Type B pancreatic cell (in vitro differentiated cells): ENCODE measurements around the gene NOP14. TPM values are rescaled to one million over a fixed set of nuclear protein-coding genes. Genes with fewer than 3 reads are reported as not detected.

Experiments
- DNase-seq: peaks from one replicate; pipeline ENCODE4 v3.0.0; 2021; ENCODE audit warnings: mixed read lengths; ENCODE audit not compliant: unreplicated experiment; ENCODE audit errors: extremely low spot score
- H3K27ac Mint-ChIP-seq: 2 replicates; pipeline ENCODE4 v1.8.0; 2021; ENCODE audit warnings: mild to moderate bottlenecking, mixed read lengths
- H3K27me3 Mint-ChIP-seq: 2 replicates; pipeline ENCODE4 v1.8.0; 2021; ENCODE audit warnings: mixed read lengths
- H3K36me3 Mint-ChIP-seq: 2 replicates; pipeline ENCODE4 v1.8.0; 2021; ENCODE audit warnings: mixed read lengths
- H3K4me1 Mint-ChIP-seq: one replicate; pipeline ENCODE4 v1.8.0; 2021; ENCODE audit warnings: mixed read lengths; ENCODE audit not compliant: unreplicated experiment
- H3K4me3 Mint-ChIP-seq: 2 replicates; pipeline ENCODE4 v1.8.0; 2021; ENCODE audit warnings: mild to moderate bottlenecking, mixed read lengths
- H3K9me3 Mint-ChIP-seq: 2 replicates; pipeline ENCODE4 v1.8.0; 2021; ENCODE audit warnings: mixed read lengths
- total RNA-seq: library from RNA; stranded (reverse); gene quantifications from 2 replicates; pipeline ENCODE4 v1.2.1, GENCODE V29; 2021; ENCODE audit warnings: low replicate concordance
- TF ChIP-seq, protein P1 (sequence below): fragments of 200-600 bp; sonication (generic); conservative IDR thresholded peaks from 2 replicates; pipeline ENCODE4 v1.5.0; 2021; ENCODE audit warnings: antibody characterized with exemption, mild to moderate bottlenecking

Gene NOP14
- total RNA-seq, 1 donor from 2014 or later, result 33.8 TPM

DNA sequence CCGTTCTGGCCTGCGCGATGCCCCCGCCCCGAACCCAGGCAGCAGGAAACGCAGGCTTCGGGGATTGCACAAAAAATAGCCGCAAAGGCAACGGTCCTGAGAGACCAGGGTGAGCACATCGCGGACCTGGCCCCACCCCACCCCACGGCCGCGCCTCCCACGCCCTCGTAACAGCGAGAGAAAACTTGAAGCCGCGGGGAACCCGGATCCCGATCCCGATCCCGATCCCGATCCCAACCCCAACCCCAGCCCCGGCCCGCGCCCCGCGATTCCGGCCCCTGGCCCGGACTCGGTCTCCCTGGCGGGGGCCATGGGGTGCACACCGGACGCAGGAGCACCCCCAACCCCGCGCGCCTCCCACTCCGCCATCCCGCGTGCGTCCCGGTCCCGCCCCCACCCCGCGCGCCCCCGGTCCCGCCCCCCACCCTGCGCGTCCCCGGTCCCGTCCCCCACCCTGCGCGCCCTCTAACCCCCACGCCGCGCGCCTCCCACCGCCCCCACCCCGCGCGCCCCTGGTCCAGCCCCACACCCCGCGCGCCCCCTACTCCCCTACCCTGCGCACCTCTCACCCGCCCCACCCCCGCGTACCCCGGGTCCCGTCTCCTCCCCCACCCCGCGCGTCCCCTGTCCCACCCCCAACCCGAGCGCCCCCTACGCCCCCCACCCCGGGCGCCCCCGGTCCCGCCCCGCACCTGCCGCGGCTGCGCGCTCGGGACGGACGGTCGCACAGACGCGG lies 29.0 kb downstream of the NOP14 start:
- TF ChIP-seq, protein P1, sequence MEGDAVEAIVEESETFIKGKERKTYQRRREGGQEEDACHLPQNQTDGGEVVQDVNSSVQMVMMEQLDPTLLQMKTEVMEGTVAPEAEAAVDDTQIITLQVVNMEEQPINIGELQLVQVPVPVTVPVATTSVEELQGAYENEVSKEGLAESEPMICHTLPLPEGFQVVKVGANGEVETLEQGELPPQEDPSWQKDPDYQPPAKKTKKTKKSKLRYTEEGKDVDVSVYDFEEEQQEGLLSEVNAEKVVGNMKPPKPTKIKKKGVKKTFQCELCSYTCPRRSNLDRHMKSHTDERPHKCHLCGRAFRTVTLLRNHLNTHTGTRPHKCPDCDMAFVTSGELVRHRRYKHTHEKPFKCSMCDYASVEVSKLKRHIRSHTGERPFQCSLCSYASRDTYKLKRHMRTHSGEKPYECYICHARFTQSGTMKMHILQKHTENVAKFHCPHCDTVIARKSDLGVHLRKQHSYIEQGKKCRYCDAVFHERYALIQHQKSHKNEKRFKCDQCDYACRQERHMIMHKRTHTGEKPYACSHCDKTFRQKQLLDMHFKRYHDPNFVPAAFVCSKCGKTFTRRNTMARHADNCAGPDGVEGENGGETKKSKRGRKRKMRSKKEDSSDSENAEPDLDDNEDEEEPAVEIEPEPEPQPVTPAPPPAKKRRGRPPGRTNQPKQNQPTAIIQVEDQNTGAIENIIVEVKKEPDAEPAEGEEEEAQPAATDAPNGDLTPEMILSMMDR, result no peak
- H3K4me3 Mint-ChIP-seq, result peak overlapping the region; percentile 90
- peaks cover 22% of the 10 kb centered on the region for H3K4me1 Mint-ChIP-seq
- H3K27ac Mint-ChIP-seq, result no peak overlapping the region
- no peaks in the 10 kb centered on the region for H3K9me3 Mint-ChIP-seq
- peaks cover 3% of the 10 kb centered on the region for H3K36me3 Mint-ChIP-seq
- DNase-seq, result no peak
- no peaks in the 10 kb centered on the region for H3K27me3 Mint-ChIP-seq

DNA sequence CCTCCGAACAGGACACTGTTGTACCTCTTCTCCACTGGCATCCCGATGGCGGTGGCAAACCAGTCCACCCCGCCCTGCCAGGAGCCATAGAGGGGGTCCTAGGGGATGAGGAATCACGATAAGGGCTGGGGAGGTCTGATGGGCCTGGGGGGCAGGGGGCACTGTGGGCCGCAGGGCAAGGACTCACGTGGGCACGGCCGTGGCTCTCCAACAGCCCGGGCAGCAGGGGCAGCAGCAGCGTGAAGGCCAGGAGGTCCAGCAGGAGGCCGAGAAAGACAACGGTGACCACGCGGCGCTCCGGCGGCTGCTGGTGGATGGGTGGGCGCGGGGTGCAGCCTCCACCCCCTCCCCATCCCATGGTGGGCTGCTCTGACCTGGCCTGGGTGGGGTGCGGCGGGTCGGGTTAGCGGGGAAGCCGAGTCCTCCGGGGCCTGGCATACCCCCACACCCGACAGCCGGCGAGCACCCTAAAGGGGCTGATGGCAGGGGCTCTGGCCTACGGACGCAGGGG lies 29.6 kb downstream of the NOP14 start:
- Mint-ChIP-seq H3K4me3 (peak overlapping the region; percentile 87), H3K36me3 (peaks cover 8% of the 10 kb centered on the region), H3K4me1 (peaks cover 22% of the 10 kb centered on the region), H3K27ac (peak overlapping the region; percentile 94), H3K9me3 (no peaks in the 10 kb centered on the region), H3K27me3 (no peaks in the 10 kb centered on the region)
- TF ChIP-seq, protein P1, result no peak
- no peak for DNase-seq

DNA sequence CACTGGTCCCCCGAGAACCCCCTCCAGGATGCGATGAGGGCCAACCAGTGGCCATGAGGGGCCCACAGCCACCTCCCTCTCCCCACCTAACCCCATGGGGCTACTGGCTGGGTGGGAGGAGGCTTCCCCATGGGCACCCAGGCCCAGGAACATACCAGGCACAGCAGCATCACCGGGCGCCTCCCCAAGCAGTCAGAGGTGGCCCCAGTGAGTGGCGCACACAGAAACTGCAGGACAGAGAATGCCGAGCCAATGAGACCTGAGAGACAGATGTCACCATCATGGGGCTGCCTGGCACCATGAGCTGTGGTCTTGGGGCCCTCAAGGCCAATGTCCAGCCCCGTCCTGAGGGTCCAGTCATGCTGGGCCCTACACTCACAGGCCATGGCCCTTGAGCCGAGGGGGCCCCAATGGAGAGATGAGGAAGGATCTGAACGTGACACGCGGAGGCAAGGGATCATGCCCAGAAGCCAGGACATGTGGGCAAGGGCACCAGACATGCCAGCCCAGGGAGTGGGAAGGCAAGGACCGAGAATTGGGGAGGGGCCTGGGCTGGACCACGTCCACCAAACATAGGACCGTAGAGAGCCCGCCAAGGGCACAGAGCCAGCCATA lies 30.1 kb downstream of the NOP14 start:
- Mint-ChIP-seq H3K9me3 (no peaks in the 10 kb centered on the region), H3K27me3 (no peaks in the 10 kb centered on the region), H3K4me3 (peak overlapping the region; percentile 87), H3K27ac (peak overlapping the region; percentile 94), H3K4me1 (peaks cover 22% of the 10 kb centered on the region), H3K36me3 (peaks cover 9% of the 10 kb centered on the region)
- DNase-seq, result no peak
- TF ChIP-seq, protein P1, result no peak

DNA sequence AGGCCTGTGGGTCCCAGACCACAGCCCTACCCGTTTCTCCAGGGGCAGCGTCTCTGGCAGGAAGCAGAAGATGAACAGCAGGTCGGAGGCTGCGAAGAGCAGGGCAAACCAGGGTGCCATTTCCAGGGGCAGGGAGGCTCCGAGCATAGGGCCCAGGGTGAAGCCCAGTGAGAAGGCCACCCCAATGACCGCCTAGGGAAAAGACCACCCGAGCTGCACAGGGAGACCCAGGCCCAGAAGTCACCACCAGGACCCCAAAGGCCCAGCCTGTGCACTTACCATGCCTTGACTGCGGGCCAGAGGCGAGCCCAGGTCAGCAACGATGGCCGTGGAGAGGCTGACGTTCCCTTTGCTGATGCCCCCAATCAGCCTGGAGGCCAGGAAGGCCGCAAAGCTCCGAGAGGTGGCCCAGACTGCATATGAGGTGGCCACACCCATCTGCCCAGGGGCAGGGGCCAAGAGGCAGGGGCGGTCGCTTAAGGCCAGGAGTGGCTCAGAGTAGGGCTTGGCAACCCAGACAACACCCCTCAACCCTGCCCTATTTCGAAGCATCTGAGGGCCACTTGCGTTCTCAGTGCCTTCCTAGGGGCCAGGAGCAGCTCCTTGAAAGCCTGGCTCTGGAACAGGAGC lies 30.8 kb downstream of the NOP14 start:
- H3K36me3 Mint-ChIP-seq, result peaks cover 11% of the 10 kb centered on the region
- TF ChIP-seq, protein P1, result no peak
- H3K4me1 Mint-ChIP-seq, result peaks cover 22% of the 10 kb centered on the region
- H3K27me3 Mint-ChIP-seq, result no peaks in the 10 kb centered on the region
- peak overlapping the region; percentile 87 for H3K4me3 Mint-ChIP-seq
- H3K27ac Mint-ChIP-seq, result peak overlapping the region; percentile 94
- H3K9me3 Mint-ChIP-seq, result no peaks in the 10 kb centered on the region
- no peak for DNase-seq

DNA sequence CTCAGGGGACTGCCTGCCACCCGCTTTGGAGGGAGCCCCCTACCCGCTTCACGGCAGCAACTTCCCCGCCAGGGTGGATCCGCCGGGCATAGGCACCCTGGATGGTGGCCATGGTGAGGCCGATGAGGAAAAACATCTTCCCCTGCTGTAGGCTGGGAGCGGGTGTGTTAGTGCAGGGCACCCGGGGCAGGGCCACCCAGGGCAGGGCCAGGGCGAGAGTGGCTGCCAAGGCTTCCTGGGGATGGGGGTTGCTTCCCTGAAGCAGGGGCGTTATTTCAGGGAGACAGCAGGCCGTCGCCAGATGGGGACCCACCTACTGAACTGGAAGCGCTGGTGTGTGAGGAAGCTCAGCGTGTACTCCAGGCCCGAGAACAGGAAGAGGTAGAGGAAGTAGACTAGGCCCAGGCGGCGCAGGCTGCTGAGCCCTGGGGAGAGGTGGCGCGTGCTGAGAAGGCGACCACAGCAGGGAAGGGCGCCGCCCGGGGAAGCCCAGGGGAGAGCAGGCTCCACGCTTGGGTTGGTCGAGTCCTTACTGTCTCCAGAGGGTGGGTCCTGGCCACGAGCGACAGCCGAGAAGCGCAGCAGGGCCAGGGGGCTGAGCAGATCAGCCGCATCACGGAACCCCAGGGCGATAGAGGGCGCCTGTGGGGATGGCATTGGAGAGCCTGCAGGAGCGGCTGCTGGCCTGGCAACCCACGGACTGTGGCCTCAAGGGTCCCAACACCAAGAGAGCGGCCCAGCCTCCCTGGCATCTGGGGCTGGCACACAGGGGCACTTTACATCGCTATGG lies 31.5 kb downstream of the NOP14 start:
- Mint-ChIP-seq H3K9me3 (no peaks in the 10 kb centered on the region), H3K36me3 (peaks cover 9% of the 10 kb centered on the region), H3K27ac (peak overlapping the region; percentile 41), H3K4me1 (peaks cover 15% of the 10 kb centered on the region), H3K27me3 (no peaks in the 10 kb centered on the region), H3K4me3 (peak overlapping the region; percentile 87)
- no peak for DNase-seq
- TF ChIP-seq, protein P1, result no peak
